NCI-H2227 (cell line): Measurements from ENCODE around the gene DZIP3.
"Not testable (repeated sequence)": the region's sequence is repeated elsewhere in the genome, so short reads cannot be mapped to it uniquely, and the experiment has no call there.

Experiments
- DNase-seq: peaks from one replicate; lab custom pipeline; 2025; ENCODE audit not compliant: unreplicated experiment; lab: John Stamatoyannopoulos, UW

Gene DZIP3

GRCh38 chr3:108673988-108674661, 84.6 kb downstream of the DZIP3 start:
- no peak for DNase-seq

- DNase-seq = no peak
Observed at GRCh38 chr3:108677811-108678210, 88.3 kb downstream of the DZIP3 start.

GRCh38 chr3:108692286-108692685, 102.8 kb downstream of the DZIP3 start:
- DNase-seq = not testable (repeated sequence)

GRCh38 chr3:108698461-108698860, 108.9 kb downstream of the DZIP3 start:
- no peak for DNase-seq

GRCh38 chr3:108705045-108705444, 115.5 kb downstream of the DZIP3 start:
- DNase-seq = no peak

GRCh38 chr3:108713009-108713516, 123.5 kb downstream of the DZIP3 start:
- DNase-seq = no peak

- no peak for DNase-seq
Observed at GRCh38 chr3:108713816-108714215, 124.3 kb downstream of the DZIP3 start.

- DNase-seq = no peak
Observed at GRCh38 chr3:108718454-108718853, 128.9 kb downstream of the DZIP3 start.

GRCh38 chr3:108719178-108719806, 129.8 kb downstream of the DZIP3 start:
- no peak for DNase-seq

- no peak for DNase-seq
Observed at GRCh38 chr3:108722724-108723123, 133.2 kb downstream of the DZIP3 start.

- DNase-seq = no peak
Observed at GRCh38 chr3:108724101-108724500, 134.6 kb downstream of the DZIP3 start.

- DNase-seq = no peak
Observed at GRCh38 chr3:108728105-108728504, 138.6 kb downstream of the DZIP3 start.

GRCh38 chr3:108728934-108729333, 139.4 kb downstream of the DZIP3 start:
- no peak for DNase-seq

GRCh38 chr3:108736821-108737220, 147.3 kb downstream of the DZIP3 start:
- DNase-seq = no peak

- DNase-seq = no peak
Observed at GRCh38 chr3:108742929-108743328, 153.4 kb downstream of the DZIP3 start.
